Hippocampal formation (tissue), 2 donors: ENCODE measurements around the gene GDF7.

Experiments
- DNase-seq, 2 donors: peaks; one replicate each; lab custom pipeline; 2025; lab: John Stamatoyannopoulos, UW

GDF7 gene

GRCh38 chr2:20674309-20674965 lies 7.5 kb downstream of the GDF7 start:
- DNase-seq, result no peak

- no peak for DNase-seq
These were observed 8.2 kb downstream of the GDF7 start for GRCh38 chr2:20674974-20675679.

- no peak for DNase-seq
These were observed 8.9 kb downstream of the GDF7 start for GRCh38 chr2:20675701-20676352.

GRCh38 chr2:20676353-20677215 lies 9.6 kb downstream of the GDF7 start:
- no peak for DNase-seq

GRCh38 chr2:20677301-20678085 lies 10.5 kb downstream of the GDF7 start:
- DNase-seq, result no peak

- no peak for DNase-seq
These were observed 11.1 kb downstream of the GDF7 start for GRCh38 chr2:20678086-20678395.

GRCh38 chr2:20678780-20679179 lies 11.8 kb downstream of the GDF7 start:
- no peak for DNase-seq

- DNase-seq, result no peak
These were observed 13.9 kb downstream of the GDF7 start for GRCh38 chr2:20680744-20681375.

GRCh38 chr2:20682167-20682920 lies 15.4 kb downstream of the GDF7 start:
- no peak for DNase-seq

GRCh38 chr2:20684581-20685063 lies 17.7 kb downstream of the GDF7 start:
- DNase-seq, result no peak

- DNase-seq, result no peak
These were observed 20.4 kb downstream of the GDF7 start for GRCh38 chr2:20687260-20687832.

- DNase-seq, result no peak
These were observed 22.7 kb downstream of the GDF7 start for GRCh38 chr2:20689428-20690264.

- no peak for DNase-seq
These were observed 24.3 kb downstream of the GDF7 start for GRCh38 chr2:20691076-20691734.

- no peak for DNase-seq
These were observed 25.1 kb downstream of the GDF7 start for GRCh38 chr2:20692081-20692480.

- no peak for DNase-seq
These were observed 26.4 kb downstream of the GDF7 start for GRCh38 chr2:20693317-20693716.

GRCh38 chr2:20696366-20696765 lies 29.4 kb downstream of the GDF7 start:
- DNase-seq, result no peak

- DNase-seq, result no peak
These were observed 30.5 kb downstream of the GDF7 start for GRCh38 chr2:20697322-20697934.
